IMR-90 (cell line): ENCODE results near the gene AKR1C2.
"Not testable (repeated sequence)": the region's sequence is repeated elsewhere in the genome, so short reads cannot be mapped to it uniquely, and the experiment has no call there.

Experiments used
- BHLHE40 ChIP-seq: fragments of 150-350 bp; IDR thresholded peaks from 2 replicates; pipeline ENCODE4 v1.6.1; 2016; ENCODE audit warnings: mild to moderate bottlenecking, low read depth, low read length
- CEBPB ChIP-seq: IDR thresholded peaks from 2 replicates; pipeline ENCODE4 v1.6.1; 2012; ENCODE audit warnings: low read depth, low read length, improper control_type of control experiment
- FOS ChIP-seq: fragments of 150-350 bp; IDR thresholded peaks from 2 replicates; pipeline ENCODE4 v1.6.1; 2016; ENCODE audit warnings: low read depth, low read length
- TF ChIP-seq, protein P1 (sequence below): conservative IDR thresholded peaks from 2 replicates; pipeline ENCODE4 v1.5.1; 2012; ENCODE audit warnings: mild to moderate bottlenecking, low read depth, low read length, improper control_type of control experiment

DNA sequence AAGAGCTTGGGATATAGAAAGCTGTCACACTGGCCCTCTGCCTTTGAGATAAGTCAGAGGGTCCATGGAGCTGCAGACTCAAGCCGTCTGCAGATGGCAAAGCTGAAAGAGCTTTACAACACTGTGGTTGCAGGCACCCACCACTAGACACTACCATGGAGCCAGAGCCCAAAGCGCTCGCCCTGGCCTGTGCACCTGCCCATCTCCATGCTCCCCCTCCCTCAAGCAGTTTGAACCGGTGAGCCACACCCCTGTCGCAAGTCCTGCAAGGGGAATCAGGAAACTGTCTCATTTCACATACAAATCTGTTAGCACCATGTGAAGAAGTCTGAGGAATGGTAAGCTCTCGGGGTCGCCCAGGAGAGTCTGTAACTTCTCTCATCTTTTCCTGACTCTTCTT is 6.4 kb upstream of the AKR1C2 start:
- not testable (repeated sequence) for TF ChIP-seq BHLHE40, CEBPB, FOS
- TF ChIP-seq, protein P1, sequence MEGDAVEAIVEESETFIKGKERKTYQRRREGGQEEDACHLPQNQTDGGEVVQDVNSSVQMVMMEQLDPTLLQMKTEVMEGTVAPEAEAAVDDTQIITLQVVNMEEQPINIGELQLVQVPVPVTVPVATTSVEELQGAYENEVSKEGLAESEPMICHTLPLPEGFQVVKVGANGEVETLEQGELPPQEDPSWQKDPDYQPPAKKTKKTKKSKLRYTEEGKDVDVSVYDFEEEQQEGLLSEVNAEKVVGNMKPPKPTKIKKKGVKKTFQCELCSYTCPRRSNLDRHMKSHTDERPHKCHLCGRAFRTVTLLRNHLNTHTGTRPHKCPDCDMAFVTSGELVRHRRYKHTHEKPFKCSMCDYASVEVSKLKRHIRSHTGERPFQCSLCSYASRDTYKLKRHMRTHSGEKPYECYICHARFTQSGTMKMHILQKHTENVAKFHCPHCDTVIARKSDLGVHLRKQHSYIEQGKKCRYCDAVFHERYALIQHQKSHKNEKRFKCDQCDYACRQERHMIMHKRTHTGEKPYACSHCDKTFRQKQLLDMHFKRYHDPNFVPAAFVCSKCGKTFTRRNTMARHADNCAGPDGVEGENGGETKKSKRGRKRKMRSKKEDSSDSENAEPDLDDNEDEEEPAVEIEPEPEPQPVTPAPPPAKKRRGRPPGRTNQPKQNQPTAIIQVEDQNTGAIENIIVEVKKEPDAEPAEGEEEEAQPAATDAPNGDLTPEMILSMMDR = not testable (repeated sequence)
